HG02884 (cell line): ENCODE results near the gene PLCL1.

Experiments
- ATAC-seq: cut with Tn5 transposase; IDR thresholded peaks from one replicate; pipeline ENCODE4 v1.9.1; 2021; ENCODE audit warnings: mild to moderate bottlenecking, moderate library complexity; ENCODE audit not compliant: unreplicated experiment

Gene PLCL1

DNA sequence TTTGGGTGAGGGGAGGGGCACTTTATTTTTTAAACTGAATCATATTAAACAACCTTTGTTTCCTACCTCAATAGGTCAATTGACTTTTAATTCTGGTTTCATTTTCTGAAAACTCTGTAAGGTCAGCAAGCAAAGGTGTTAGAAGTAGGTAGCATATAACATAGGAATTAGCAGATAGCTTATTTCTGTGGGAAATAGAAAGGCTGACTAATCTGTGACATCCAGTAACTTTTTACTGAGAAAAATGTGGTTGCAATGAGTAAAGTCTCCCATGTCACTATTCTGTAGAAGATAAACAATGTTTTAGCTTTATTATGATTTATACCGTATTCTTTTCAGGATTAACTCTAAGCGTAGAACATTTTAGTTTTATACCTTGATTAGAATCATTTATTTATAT lies 240.4 kb downstream of the PLCL1 start:
- ATAC-seq, result no peak

DNA sequence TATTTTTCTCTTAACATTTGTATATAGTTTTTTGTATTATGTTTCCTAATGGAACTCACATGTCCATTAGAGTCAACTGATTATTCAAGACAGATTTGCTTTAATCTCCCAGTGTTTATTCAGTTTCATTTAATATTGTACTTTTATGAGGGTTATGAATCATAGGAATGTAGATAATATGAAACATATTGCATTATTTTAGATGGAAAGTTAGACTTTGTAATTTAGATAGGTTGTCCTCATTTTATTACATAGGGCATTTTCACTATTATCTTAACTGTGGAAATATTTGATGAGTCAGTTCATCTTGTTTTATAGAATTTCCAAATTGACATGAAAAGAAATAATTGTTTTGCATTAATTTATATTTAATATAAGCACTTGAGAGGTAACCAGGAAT lies 240.8 kb downstream of the PLCL1 start:
- no peak for ATAC-seq

GRCh38 chr2:198052741-198053140 lies 248.3 kb downstream of the PLCL1 start:
- ATAC-seq, result no peak

DNA sequence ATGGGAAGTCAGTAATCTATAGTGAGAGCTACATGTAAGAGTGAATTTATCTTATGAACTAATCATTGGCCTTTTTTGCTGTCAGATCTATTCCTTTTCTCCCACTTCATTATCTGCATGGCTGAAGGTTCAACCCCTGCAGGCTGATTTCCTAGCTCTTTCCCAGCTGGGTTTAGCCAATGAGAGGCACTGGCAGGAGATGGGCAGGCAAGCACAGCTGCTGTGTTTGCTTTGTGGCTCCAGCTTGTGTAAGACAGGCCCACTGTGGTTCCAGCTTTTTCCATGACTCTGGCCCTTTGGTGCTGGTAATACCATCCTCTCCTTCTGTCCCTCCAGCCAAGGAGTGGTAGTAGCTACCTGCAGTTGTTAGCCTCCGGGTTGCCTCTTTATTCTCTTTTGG lies 248.8 kb downstream of the PLCL1 start:
- ATAC-seq, result no peak

DNA sequence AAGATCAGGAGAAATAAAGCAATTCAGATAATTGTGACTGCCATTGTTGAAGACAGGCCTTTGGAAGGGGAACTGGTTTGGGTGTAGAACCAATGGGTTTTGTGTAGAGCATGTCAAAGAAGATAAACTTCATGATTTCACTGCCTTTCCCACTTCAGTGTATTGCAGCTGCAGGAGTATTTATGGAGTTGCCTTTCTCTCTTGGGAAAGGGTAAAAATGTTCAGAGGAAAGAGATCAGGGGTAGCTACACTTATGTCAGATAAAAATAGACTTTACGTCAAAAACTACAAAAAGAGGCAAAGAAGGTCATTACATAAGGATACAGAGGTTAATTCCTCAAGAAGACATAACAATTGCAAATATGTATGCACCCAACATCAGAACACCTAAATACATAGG lies 249.4 kb downstream of the PLCL1 start:
- ATAC-seq, result no peak

DNA sequence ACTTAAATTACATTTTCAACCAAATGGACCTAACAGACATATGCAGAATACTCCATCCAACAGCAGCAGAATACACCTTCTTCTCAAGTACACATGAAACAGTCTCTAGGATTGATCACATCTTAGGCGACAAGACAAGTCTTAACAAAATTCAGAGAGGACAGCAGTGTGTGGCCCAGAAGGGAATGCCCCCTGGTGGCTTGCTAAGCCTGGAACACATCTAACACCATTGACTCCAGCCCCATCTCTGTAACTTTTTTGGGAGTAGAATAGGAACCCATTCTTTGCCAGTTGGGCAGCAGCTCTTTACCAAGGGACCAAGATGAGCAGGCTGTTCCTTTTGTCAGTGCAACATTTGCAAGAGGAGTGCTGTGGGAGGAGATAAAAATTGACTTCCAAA lies 249.9 kb downstream of the PLCL1 start:
- ATAC-seq, result peak; percentile 85

DNA sequence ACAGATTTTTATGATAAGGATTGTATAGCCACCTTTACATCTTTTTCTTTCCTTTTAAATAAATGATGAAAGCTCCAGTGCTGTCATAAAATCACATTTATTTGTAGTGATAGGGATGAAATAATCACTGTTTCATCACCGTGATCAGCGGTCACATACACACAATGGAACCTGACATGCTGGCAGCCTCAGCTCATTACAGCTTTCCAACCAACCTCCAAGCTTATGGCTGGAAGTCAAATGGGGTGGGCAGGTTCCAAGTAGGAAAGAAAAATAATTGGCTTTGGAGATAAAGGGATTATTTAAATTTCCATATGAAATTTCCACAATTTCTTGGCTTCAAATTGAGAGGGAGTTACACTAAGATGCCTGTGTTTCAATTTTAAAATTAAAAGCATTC lies 251.3 kb downstream of the PLCL1 start:
- no peak for ATAC-seq

DNA sequence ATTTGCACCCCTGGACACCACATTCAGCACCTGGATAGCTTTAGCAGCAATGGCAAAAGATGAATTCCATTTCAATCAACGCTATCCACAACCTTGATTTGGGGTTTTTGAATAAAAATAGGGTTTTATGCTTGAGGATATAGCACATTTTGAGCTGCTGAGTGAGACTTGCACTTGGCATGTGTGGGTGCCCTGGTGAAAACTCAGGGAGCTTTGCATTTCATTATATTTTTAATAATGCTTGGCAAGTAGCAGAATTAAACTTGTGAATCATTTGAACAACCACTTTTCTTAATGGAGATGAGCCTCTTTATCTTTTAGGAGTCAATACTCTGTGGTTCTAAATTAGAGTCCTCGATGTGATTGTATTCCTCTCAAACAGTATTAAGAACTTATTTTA lies 252.4 kb downstream of the PLCL1 start:
- no peak for ATAC-seq

DNA sequence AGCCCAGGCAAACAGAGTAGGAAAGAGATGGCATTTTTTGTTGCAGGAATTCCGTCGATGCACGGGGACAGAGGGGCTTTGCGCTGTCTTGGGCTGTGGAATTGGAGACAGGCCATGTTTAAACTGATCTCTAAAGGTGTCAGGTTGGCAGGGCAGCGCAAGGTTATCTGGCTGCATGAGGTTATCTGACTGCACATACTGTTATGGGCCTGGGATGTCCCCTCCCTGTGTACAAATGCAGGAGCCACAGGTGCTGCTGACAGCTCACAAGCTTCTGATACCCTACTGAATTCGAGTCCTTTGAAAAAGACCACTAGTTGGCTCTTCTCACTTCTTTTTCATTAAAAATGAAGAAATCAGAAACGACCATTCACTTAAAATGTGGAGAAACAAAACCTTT lies 255.4 kb downstream of the PLCL1 start:
- ATAC-seq, result no peak

DNA sequence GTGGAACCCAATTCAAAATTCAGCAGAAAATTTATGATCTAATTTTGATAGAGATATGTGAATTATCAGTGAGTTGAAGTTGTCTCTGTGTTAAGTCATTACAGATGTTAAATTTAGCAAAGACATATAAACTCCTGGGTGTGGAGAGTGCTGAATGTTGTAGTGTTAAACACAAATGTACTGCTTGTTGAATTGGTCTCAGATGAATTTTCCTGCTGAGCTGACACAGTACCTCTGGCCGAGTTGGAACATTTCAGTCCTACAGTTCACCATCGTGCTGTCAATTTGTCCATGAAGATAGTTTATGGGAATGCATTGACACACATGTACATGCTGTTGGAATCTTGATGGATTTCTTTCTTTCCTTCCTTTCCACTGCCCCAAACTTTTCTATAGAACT lies 255.9 kb downstream of the PLCL1 start:
- no peak for ATAC-seq

DNA sequence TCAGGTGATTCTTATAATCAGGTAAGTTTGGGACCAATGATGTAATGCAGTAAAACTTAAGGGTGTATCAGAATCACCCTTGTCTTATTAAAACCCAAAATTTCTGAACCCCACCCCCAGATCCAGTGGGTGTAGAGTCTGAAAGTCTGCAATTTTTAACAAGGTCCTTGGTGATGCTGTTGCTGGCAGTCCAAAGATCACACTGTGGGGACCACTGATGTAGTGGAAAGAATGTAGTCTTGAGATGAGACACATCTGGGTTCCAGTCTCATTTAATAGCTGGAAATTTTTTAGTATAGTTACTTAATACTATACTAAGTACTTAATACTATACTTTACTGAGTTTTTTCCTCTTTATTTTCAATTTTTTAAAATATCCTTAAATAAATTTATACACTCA lies 258.4 kb downstream of the PLCL1 start:
- no peak for ATAC-seq

- peak; percentile 82 for ATAC-seq
Measured at GRCh38 chr2:198063242-198063641, 258.8 kb downstream of the PLCL1 start.

DNA sequence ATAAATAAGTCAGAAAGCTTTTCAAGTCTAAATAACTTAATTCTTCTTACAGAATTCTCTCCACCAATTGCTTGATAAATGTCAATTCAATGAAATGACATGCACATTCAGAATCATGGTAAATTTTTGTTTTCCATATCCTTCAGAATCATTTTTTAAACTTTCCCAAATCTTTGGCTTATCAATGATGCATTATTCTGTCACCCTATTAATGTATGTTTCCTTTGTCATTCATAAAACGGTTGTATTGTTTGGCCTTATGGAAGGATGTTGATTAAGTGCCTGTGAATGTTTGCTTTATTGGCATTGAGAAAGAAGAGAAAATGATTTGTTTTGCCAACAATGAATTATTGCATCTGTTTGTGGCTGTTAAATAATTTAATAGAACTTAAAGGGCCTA lies 260.9 kb downstream of the PLCL1 start:
- ATAC-seq, result no peak

DNA sequence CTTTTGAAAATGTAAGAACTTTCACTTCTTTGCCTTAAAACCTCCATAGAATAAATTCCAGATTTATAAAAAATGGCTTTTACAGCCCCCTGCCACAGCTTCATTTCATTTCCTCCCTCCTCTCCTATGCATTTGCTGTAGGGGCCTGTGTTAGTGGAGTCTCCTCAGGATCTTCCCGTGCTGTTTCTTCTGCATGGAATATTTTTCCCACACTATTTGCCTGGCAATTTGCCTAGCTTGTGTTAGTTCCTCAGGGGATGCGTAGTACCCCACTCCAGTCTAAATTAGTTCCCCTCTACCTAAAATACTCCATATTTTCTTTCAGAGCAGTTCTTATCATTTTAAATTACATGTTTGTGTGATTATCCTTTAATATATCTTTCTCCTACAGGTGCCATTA lies 262.2 kb downstream of the PLCL1 start:
- ATAC-seq, result no peak

- no peak for ATAC-seq
Measured at GRCh38 chr2:198072655-198073054, 268.3 kb downstream of the PLCL1 start.

DNA sequence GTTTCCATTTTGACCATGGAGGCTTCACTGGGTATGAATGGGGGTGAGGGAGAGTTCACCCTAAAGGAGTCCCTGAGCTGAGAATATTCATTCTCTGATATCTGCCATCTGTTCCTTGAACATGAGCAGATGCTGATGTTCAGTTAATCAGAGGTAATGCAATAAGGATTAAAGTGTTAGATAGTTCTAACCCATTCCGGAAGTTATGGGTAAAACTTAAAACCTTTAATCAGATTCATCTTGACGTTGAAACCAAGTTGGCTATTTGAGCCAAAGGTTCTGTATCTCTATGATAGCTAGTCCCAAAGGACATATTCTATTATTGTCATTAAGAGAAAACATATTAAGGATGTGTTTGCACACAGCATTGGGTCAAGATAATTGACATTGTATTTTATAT lies 268.9 kb downstream of the PLCL1 start:
- ATAC-seq, result no peak

DNA sequence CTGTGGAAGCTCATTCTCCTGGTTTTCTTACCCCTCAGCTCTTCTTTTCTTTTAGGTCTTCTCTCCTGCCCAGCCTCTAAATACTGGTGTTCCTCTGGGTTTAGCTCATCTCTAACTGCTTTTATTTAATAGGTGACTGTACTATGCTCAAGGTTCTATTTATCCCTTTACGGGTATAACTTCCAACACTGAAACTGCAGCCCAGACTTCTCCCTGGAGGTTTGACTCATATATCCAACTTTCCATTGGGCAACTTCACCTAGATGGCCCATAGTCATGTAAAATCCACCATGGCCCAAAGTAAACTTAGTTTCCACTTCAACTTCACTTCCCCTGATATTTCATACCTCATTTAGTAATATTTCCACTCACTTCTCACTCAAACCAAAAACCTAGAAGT lies 273.1 kb downstream of the PLCL1 start:
- no peak for ATAC-seq

- ATAC-seq, result no peak
Measured at GRCh38 chr2:198080879-198081765, 276.7 kb downstream of the PLCL1 start.

DNA sequence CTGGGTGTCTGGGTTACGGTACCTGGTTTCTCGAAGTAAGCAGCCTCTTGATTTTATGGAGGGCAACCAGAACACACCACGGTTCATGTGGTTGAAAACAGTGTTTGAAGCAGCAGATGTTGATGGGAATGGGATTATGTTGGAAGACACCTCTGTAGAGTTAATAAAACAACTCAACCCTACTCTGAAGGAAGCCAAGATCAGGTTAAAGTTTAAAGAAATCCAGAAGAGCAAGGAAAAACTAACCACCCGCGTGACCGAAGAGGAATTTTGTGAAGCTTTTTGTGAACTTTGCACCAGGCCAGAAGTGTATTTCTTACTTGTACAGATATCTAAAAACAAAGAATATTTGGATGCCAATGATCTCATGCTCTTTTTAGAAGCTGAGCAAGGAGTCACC lies 279.8 kb downstream of the PLCL1 start:
- no peak for ATAC-seq

GRCh38 chr2:198096002-198096401 lies 291.6 kb downstream of the PLCL1 start:
- ATAC-seq, result no peak

DNA sequence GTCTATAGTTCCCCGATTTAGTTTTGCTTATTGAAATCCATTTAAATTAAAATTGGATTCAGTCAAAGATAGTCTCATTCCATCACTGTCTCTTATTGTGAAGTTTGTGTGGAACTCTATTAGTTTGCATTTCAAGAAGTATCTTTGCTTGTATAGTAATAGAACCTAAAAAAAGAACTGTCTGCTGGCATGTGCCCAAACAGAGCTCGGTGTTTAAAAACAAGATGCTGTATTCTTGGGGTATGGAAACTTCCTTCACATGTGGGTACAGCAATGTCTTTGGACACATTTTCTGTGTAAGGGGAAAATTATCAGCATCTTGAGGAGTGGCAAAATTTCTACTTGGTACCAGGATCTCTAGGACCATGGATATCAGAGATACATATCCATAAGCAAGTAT lies 292.6 kb downstream of the PLCL1 start:
- ATAC-seq, result no peak

DNA sequence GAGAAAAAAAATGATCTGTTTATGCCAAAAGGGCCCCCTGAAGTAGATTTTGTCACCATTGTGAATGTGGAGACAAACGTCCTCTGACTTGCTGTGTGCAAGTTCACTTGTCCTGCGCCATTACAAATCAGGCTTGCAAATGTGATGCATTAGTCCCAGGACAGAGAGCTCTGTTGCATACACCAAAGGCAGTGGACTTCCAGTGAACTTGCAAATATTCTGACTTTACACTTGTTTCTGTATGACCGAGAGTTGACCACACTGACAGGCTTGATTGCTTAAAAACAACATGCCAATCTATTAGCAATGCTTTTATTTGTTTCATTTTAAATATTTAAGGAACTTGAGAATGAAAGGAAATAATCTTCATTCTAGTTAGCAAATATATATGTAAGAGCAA lies 293.2 kb downstream of the PLCL1 start:
- no peak for ATAC-seq

- no peak for ATAC-seq
Measured at GRCh38 chr2:198098386-198098785, 294.0 kb downstream of the PLCL1 start.
